ENCODE results near the gene PRR23C.

DNA sequence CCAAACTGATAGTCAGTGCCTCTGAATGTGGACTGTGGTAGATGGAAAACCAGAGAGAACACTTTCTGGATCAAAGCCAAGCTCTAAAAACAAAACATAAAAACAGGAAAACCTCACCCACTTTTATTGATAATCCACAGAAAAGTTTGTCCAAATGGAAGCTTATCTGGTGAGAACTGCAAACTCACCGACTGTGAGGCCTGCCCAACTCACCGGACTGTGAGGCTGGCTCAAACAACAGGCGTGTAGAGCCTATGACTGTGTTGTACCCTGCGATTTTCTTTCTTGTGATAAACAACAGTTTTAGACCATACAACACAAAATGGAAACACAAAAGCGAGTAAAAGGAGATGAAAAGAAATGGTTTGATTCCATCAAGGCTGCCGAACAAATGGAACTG is 7.2 kb downstream of the PRR23C start:
- TF ChIP-seq, protein P1, sequence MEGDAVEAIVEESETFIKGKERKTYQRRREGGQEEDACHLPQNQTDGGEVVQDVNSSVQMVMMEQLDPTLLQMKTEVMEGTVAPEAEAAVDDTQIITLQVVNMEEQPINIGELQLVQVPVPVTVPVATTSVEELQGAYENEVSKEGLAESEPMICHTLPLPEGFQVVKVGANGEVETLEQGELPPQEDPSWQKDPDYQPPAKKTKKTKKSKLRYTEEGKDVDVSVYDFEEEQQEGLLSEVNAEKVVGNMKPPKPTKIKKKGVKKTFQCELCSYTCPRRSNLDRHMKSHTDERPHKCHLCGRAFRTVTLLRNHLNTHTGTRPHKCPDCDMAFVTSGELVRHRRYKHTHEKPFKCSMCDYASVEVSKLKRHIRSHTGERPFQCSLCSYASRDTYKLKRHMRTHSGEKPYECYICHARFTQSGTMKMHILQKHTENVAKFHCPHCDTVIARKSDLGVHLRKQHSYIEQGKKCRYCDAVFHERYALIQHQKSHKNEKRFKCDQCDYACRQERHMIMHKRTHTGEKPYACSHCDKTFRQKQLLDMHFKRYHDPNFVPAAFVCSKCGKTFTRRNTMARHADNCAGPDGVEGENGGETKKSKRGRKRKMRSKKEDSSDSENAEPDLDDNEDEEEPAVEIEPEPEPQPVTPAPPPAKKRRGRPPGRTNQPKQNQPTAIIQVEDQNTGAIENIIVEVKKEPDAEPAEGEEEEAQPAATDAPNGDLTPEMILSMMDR (IDR thresholded peaks at IDR 0.05; ENCODE audit: insufficient read depth, low read length) = no peak
- TF ChIP-seq, protein P2, sequence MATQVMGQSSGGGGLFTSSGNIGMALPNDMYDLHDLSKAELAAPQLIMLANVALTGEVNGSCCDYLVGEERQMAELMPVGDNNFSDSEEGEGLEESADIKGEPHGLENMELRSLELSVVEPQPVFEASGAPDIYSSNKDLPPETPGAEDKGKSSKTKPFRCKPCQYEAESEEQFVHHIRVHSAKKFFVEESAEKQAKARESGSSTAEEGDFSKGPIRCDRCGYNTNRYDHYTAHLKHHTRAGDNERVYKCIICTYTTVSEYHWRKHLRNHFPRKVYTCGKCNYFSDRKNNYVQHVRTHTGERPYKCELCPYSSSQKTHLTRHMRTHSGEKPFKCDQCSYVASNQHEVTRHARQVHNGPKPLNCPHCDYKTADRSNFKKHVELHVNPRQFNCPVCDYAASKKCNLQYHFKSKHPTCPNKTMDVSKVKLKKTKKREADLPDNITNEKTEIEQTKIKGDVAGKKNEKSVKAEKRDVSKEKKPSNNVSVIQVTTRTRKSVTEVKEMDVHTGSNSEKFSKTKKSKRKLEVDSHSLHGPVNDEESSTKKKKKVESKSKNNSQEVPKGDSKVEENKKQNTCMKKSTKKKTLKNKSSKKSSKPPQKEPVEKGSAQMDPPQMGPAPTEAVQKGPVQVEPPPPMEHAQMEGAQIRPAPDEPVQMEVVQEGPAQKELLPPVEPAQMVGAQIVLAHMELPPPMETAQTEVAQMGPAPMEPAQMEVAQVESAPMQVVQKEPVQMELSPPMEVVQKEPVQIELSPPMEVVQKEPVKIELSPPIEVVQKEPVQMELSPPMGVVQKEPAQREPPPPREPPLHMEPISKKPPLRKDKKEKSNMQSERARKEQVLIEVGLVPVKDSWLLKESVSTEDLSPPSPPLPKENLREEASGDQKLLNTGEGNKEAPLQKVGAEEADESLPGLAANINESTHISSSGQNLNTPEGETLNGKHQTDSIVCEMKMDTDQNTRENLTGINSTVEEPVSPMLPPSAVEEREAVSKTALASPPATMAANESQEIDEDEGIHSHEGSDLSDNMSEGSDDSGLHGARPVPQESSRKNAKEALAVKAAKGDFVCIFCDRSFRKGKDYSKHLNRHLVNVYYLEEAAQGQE (IDR thresholded peaks at IDR 0.05; ENCODE audit: insufficient replicate concordance, low read depth) = no peak
- no peak for TF ChIP-seq POLR2AphosphoS5 (IDR thresholded peaks at IDR 0.05; ENCODE audit: low read depth)

Measured in HL-60 (cell line).